Stimulated activated CD4-positive, alpha-beta T cell treated with anti-CD3 and anti-CD28 coated beads, Interleukin-1b, Interleukin-23, amount 100 ng/mL, for 1 hour (primary cell): ENCODE results near the gene CEP170.
A peak's percentile ranks its signal among the peaks of the same experiment; 100 is the strongest.
"Not testable (repeated sequence)": the region's sequence is repeated elsewhere in the genome, so short reads cannot be mapped to it uniquely, and the experiment has no call there.

Experiments
- DNase-seq, 2 donors: peaks; one replicate each; pipeline ENCODE4 v3.0.0-alpha.2; 2020; ENCODE audit warnings: low read depth in 2 of 2

CEP170 gene

DNA sequence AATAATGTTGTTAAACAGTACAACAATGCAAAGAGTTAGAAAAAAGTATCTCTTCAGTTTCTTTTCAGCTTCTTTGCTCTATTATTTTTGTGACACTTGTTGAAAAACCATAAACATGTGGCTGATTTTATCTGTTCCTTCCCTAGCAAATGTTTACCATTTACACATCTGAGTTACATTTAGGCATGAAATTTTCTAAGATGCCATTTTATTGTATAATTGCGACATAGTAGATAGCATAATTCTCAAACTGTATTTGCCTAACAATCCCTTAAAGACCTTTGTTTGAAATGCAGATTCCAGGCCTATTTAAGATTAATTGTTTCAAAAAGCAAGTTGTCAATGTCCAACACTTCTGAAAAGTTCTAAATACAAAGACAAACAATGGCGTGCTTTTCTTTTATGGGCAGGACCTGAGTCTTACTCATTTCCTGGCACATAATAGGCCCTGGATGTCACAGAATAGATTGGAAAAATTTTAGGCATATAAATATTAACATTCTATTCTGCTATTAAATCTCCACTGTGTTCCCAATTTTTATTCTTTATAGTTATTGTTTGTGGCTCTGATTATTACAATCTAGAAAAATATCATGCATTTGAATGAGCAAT, 81.2 kb downstream of the CEP170 start:
- DNase-seq, result not testable (repeated sequence)

DNA sequence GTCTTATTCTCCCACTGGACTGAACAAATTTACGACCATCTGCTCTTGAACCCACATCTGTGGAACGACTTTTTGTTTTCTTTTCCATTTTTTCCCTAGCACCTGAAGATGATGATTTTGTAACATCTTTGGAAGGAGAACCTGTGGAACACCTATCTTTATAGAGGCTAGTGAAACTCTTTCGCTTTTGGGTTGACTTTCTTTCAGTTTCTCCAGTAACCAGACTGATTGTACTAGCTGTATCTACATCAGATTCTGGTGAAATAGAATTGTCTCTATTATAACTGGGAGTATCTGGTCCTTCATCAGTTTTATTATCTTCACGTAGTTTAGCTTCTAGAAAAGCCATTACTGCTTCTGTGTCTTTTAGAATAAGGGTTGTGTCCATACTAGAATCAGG, 90.2 kb downstream of the CEP170 start:
- DNase-seq, result not testable (repeated sequence)

DNA sequence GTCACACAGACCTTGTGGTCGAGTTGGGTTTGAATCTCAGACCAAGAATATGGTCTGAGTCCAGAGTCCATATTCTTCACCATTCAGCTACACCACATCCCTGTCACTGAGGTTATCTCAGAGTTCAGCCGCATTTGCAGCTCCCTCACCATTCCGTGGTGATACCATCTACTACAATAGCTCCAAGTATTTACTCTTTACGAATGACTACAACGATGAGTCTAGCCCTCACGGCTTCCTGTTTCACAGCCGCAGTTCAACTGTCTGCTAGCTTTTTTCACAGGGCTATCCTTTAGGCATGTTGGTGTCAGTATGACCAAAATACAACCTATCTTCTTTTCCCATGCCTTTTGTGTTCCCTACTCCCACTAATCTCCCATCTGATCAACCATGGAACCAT, 104.2 kb downstream of the CEP170 start:
- DNase-seq, result not testable (repeated sequence)

DNA sequence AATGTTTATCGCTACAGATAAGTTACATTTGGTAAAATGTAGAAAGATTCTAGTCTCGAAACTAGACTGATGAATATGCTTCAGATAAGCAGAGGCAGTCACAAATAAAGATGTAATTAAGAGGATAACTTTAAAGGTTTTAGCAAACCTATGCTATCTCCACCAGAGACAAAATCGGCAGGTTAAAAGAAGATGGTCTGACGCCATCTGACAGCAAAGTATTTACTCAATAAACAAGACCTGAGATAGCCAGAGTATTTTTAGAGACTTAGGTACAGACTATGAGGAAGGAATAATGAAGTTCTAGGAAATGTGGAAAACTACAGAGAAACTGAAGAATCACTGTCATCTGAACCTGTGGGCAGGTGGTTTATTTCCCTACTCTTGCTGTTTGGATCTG, 106.0 kb downstream of the CEP170 start:
- DNase-seq, result not testable (repeated sequence)

DNA sequence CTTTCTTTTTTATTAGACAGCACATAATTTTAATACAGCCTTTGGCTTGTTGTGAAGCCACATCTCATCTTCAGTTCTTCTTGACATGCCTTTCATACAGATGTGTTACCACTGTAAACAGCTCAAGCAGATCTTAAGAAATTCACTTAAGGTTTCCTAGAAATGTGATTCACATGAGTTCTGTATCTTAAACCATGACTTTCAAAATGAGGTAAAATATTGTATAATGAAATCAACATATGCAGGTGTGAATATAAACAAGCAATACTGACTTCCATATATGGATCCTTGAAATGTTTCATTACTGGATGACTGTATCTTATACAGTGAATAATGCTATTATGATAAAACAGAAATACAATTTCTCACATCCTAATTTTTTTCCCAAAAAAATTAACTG, 107.7 kb downstream of the CEP170 start:
- not testable (repeated sequence) for DNase-seq

DNA sequence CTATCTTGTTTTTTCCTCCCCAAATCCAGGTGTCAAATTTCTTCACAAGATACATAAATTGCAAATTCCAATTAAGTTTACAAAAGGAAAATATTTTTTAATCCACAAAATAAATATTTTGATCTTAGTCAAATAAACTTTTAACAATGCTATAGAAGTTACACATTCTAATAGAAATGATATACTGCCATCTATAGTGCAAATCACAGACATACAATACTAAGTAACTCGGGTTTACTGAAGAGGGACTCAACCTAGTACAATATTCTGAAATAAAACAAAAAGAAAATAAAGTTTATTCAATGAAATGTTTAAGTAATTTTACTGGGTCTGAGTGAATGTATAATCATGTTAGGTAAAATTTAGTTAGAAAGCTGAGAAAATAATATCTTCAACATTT, 114.6 kb downstream of the CEP170 start:
- DNase-seq, result not testable (repeated sequence)

DNA sequence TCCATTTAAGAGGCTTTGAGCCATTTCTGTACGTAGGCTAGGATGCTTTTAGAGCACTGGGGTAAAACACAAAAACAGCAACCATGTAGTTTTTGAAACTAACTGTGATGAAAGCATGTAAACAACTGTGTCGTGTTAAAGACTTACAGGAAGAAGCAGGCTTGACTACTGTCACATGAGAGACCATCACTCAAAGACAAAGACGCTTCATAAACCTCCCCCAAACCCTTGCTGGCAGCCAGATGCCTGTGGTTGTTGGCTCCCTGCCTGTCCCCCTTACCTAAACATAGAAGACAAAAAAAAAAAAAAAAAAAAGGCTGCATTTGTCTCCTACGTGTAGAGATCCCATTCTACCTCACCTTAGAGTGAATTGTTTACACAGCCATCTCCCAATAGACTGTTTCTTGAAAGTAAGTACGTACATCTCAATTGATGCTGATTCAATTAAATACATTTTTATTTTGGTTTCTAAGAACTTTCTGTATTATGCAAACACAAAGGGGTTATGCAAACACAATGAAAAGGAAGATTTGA, 132.1 kb downstream of the CEP170 start:
- DNase-seq, result not testable (repeated sequence)

DNA sequence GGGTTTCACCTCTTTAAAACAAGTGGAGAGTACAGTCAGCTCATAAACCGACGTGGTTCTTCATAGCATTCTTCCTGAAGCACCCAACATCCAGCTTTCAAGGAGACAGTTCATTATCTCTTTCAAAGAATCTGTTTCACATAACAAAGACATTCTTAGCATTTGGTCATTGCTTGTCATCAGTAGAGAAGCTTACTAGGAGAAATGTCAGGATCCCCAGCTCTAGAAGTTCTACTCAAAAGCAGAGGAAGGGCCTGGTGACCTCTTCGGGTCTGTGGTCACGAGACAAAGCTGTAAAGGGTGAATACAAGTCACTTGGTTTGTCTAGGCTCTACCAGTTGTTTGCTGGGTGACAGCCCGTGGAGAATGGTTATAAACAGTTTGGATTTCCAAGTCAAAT, 133.1 kb downstream of the CEP170 start:
- not testable (repeated sequence) for DNase-seq

DNA sequence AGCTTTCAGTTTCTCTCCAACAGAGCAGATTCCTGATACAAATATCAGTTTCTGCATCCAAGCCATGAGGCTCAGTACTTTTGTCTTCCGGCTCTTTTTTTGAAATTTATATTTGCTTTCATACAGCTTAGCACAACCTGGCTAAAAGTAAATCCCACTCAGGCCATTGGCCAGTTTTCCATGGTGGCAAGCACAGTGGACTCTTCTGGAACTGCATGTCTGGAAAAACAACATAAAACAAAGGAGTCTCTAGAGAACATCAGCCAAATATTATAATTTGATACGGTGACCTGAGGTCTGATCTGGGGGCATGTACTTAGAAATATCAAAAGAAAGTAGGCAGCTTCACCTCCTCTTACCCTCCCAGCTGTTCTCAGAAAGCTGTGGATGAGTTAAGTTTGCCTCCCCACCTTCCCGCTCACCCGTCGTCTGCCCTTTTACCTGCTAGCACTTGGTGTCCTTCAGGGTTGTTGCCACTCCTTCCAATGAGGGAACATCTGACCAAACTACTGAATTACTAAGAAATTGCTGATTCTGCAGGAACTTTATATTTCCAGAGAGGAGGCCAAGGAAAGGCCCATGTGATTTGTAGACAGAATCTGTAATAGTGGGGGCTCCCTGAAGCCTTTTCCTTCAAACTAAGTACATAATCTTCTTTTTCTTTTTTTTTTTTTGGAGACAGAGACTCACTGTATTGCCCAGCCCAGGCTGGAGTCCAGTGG, 136.3 kb downstream of the CEP170 start:
- not testable (repeated sequence) for DNase-seq

DNA sequence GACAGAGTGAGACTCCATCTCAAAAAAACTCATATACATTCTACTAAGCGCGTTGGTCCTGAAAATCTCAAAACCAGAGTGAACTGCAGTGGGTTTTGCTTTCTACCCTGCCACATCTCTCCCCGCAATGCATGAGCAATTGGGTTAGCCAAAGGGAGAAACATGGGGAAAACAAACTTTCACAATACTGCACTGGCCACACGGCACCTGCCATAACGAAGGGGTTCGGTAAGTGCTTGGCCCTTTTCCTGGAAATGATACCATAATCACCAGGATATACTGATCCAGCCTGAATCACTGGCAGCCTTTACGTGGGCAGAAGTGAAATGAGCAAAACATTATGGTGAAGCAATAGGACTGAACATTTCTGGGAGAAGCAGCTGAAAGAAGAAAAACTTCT, 138.9 kb downstream of the CEP170 start:
- DNase-seq, result not testable (repeated sequence)

DNA sequence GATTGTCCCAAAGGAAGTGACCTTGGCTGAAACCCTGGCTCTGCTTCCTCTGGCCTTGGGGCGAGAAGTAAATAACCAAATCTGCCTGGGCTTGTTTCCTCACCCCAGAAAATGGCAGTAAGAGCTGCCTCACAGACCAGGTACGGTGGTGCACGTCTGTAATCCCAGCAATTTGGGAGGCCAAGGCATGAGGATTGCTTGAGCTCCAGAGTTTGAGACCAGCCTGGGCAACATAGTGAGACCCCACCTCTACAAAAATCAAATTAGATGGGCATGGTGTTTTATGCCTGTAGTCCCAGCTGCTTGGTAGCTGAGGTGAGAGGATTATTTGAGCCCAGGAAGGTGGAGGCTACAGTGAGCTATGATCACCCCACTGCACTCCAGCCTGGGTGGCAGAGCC, 140.3 kb downstream of the CEP170 start:
- DNase-seq, result not testable (repeated sequence)

DNA sequence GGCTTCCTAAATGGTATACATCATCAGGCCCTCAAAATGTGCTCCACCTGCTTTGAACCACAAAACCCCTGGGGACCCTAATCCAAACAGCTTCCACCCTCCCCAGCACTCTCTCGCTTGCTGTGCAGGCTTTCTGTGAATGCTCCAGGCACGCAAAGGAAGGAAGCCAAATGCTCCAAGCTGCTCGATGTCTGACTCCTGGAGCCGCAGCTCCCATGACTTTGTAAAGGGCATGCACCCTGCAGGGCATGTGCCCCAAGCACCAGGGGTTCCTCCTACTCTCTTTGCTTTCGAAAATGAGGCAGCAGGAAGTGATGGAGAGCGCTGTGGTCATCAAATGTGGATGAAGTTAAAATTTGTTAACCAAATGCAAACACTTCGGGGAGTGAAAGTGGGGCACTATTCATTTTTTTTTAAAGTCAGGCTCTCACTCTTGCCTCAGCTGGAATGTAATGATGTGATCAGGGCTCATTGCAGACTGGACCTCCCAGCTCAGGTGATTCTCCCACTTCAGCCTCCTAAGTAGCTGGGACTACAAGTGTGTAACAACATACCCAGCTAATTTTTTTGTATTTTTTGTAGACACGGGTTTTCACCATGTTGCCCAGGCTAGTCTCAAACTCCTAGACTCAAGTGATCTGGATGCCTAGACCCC, 140.9 kb downstream of the CEP170 start:
- not testable (repeated sequence) for DNase-seq

DNA sequence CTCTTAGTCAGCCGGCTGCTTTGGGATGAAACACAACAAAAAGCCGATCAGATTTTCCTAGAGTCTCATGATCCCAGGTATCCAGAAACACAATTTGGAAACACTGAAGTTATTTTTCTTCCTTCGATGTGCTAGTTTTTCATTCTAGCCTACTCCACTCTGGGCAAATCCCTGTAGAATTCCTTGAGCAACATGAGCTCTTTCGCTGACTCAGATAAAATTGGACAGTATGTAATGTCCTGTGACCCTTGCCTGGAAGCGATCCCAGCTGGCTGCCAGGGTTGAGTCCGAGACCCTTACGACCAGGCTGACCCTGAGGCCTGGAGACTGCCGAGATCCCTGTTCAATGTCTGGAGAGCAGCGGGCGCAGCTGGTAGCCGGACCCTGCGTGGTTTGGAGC, 147.9 kb downstream of the CEP170 start:
- DNase-seq, result not testable (repeated sequence)

DNA sequence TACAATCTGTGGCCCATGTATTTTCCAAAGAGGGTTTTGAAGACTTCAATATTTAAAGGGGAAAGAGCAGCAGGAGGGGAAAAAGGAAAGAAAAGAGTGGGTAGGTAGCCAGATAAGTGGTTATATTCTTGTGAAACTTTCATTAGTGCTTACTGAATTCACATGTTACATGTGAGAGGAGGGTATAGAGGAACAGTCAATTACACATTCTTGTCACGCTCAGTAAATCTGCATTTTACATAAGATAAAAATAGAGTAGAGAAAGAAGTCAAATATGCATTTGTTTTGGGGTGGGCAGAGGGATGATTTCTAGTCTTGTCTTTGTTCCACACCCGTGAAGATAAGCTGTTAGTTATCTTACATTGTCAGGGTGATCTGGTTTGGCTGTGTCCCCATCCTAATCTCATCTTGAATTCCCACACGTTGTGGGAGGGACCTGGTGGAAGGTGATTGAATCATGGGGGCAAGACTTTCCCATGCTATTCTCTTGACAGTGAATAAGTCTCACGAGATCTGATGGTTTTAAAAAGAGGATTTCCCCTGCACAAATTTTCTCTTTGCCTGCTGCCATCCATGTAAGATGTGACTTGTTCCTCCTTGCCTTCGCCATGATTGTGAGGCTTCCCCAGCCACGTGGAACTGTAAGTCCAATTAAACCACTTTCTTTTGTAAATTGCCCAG, 149.3 kb downstream of the CEP170 start:
- DNase-seq, result not testable (repeated sequence)

DNA sequence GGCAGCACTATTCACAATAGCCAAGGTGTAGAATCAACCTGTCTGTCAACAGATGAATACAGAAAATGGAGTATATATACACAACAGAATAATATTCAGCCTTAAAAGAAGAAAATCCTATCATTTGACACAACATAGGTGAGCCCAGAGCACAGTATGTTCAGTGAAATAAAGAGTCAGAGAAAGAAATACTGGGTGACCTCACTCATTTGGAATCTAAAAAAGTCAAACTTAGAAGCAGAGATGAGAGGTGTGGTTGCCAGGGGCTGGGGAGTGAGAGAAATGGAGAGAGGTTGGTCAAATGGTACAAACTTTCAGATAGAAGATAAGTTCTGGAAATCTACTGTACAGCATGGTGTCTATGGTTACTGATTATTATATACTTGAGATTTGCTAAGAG, 150.0 kb downstream of the CEP170 start:
- DNase-seq, result not testable (repeated sequence)

DNA sequence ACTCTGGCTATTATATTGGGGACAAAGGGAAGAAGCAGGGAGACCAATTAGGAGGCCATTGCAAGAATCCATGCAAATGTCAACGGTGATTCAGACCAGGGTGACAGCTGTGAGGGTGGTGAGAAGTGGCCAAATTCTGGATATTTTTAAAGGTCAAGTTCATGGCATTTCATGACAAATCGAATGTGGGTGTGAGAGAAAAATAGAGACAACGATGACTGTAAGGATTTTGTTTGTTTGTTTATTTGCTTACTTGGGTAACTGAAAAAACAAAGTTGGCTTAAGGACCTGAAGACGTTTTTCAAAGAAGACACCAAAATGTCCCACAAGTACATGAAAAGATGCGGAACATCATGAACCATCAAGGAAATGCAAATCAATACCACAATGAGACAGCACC, 150.6 kb downstream of the CEP170 start:
- DNase-seq, result not testable (repeated sequence)

DNA sequence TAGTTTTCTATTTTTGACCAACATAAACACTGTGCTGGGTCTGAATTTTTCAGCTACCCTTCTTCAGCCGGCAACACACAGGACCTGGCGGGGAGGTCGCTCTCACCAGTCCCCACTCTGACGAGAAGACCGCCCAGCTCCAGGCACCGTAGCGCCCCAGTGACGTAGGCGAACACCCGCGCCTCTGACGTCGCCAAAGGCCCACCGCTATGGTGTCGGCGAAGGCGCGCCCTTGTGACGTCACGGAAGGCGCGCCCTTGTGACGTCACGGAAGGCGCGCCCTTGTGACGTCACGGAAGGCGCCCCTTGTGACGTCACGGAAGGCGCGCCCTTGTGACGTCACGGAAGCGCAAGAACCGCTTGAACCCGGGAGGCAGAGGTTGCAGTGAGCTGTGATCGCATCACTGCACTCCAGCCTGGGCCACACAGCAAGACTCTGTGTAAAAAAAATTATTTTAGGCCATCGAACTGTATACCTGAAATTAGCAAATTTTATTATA, 153.5 kb downstream of the CEP170 start:
- peak in 1 of 2 donors; percentile 38 for DNase-seq

DNA sequence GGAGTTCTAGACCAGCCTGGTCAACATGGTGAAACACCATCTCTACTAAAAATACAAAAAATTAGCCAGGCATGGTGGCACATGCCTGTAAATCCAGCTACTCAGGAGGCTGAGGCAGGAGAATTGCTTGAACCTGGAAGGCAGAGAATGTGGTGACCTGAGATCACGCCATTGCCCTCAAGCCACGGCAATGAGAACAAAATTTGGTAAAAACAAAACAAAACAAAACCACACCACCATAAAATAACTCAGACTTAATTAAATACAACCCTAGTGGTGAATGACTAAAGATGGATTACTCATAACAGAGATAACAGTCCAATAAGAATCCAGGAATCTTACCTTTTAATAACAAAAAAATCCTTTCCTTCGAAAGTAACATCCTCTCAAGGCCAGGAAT, 167.7 kb downstream of the CEP170 start:
- not testable (repeated sequence) for DNase-seq
